EH (cell line): ENCODE results near the gene CDC42BPA.
"Not testable (repeated sequence)": the region's sequence is repeated elsewhere in the genome, so short reads cannot be mapped to it uniquely, and the experiment has no call there.

Experiments
- DNase-seq: peaks from one replicate; pipeline ENCODE4 v3.0.0-alpha.2; 2015; ENCODE audit warnings: low read depth

CDC42BPA gene

GRCh38 chr1:227255086-227255732, 63.1 kb downstream of the CDC42BPA start:
- peak; percentile 14 for DNase-seq

- DNase-seq = no peak
These were observed 65.2 kb downstream of the CDC42BPA start for GRCh38 chr1:227253065-227253464.

GRCh38 chr1:227245613-227246320, 72.5 kb downstream of the CDC42BPA start:
- no peak for DNase-seq

GRCh38 chr1:227244339-227245118, 73.8 kb downstream of the CDC42BPA start:
- no peak for DNase-seq

- DNase-seq = peak; percentile 10
These were observed 75.2 kb downstream of the CDC42BPA start for GRCh38 chr1:227242811-227243682.

- no peak for DNase-seq
These were observed 77.3 kb downstream of the CDC42BPA start for GRCh38 chr1:227240983-227241382.

- DNase-seq = peak; percentile 80
These were observed 83.3 kb downstream of the CDC42BPA start for GRCh38 chr1:227234998-227235405.

- DNase-seq = not testable (repeated sequence)
These were observed 87.2 kb downstream of the CDC42BPA start for GRCh38 chr1:227231128-227231527.

- no peak for DNase-seq
These were observed 90.1 kb downstream of the CDC42BPA start for GRCh38 chr1:227228201-227228600.

- DNase-seq = no peak
These were observed 90.5 kb downstream of the CDC42BPA start for GRCh38 chr1:227227761-227228160.

GRCh38 chr1:227225715-227226346, 92.5 kb downstream of the CDC42BPA start:
- peak; percentile 84 for DNase-seq

GRCh38 chr1:227223171-227223806, 95.0 kb downstream of the CDC42BPA start:
- DNase-seq = no peak

GRCh38 chr1:227219715-227220292, 98.5 kb downstream of the CDC42BPA start:
- DNase-seq = no peak

- no peak for DNase-seq
These were observed 99.3 kb downstream of the CDC42BPA start for GRCh38 chr1:227218870-227219573.

- peak; percentile 17 for DNase-seq
These were observed 102.3 kb downstream of the CDC42BPA start for GRCh38 chr1:227215863-227216510.

- no peak for DNase-seq
These were observed 104.1 kb downstream of the CDC42BPA start for GRCh38 chr1:227214207-227214606.

GRCh38 chr1:227213426-227213825, 104.9 kb downstream of the CDC42BPA start:
- no peak for DNase-seq

- no peak for DNase-seq
These were observed 106.1 kb downstream of the CDC42BPA start for GRCh38 chr1:227212164-227212563.

GRCh38 chr1:227210604-227211003, 107.7 kb downstream of the CDC42BPA start:
- no peak for DNase-seq
